HEK293 (cell line): ENCODE measurements around the gene GPRC5B.

ENCODE experiments used
- CTCF ChIA-PET: fragments of 350-600 bp; formaldehyde crosslinking; extraction: SDS; loops from one replicate; lab custom pipeline; 2021; ENCODE audit warnings: antibody characterized with exemption; lab: Yijun Ruan, JAX
- POLR2A ChIA-PET: fragments of 300-600 bp; formaldehyde crosslinking; extraction: SDS; loops from one replicate; lab custom pipeline; 2020; ENCODE audit warnings: antibody characterized with exemption, inconsistent platforms; lab: Yijun Ruan, JAX
- H3K27ac ChIP-seq: fragments of 200-500 bp; sonication (Bioruptor generic); 2 replicates; pipeline ENCODE4 v1.5.1; 2014; ENCODE audit warnings: low read depth, low read length, control low read depth, inconsistent platforms; ENCODE audit errors: extremely low read depth
- H3K36me3 ChIP-seq, 2 experiments: fragments of 200-500 bp in 1 of 2; sonication (Bioruptor generic) in 1 of 2; 1 replicate in 1 of 2; 2 replicates in 1 of 2; pipeline ENCODE4 v1.5.1; 2014 to 2017; ENCODE audit warnings: inconsistent platforms in 2 of 2, low read length in 2 of 2; ENCODE audit not compliant: control insufficient read depth in 2 of 2, insufficient read depth in 1 of 2
- H3K4me1 ChIP-seq: fragments of 200-500 bp; sonication (Bioruptor generic); 2 replicates; pipeline ENCODE4 v1.5.1; 2014; ENCODE audit warnings: mild to moderate bottlenecking, low read length, inconsistent platforms; ENCODE audit not compliant: control insufficient read depth, insufficient read depth
- H3K4me3 ChIP-seq: 2 replicates; pipeline ENCODE4 v1.5.1; 2011; ENCODE audit warnings: low read depth, mild to moderate bottlenecking, control low read depth, low read length, moderate library complexity
- H3K9me3 ChIP-seq: fragments of 200-500 bp; sonication (Bioruptor generic); 2 replicates; pipeline ENCODE4 v1.5.1; 2014; ENCODE audit warnings: low read depth, low read length, inconsistent platforms; ENCODE audit not compliant: control insufficient read depth, insufficient read depth
- CTCF ChIP-seq: fragments of 450-650 bp; formaldehyde crosslinking; IDR thresholded peaks from 2 replicates; pipeline ENCODE4 v1.5.1; 2016; ENCODE audit warnings: missing biosample characterization, missing genetic modification characterization
- GLI4 ChIP-seq: fragments of 450-650 bp; formaldehyde crosslinking; IDR thresholded peaks from 2 replicates; pipeline ENCODE4 v1.5.1; 2016; ENCODE audit warnings: missing biosample characterization, missing genetic modification characterization
- PRDM1 ChIP-seq: fragments of 450-650 bp; formaldehyde crosslinking; IDR thresholded peaks from 2 replicates; pipeline ENCODE4; 2016; ENCODE audit warnings: missing biosample characterization, missing genetic modification characterization
- REST ChIP-seq: fragments of 450-650 bp; formaldehyde crosslinking; IDR thresholded peaks from 2 replicates; pipeline ENCODE4 v1.5.1; 2016; ENCODE audit warnings: missing biosample characterization, missing genetic modification characterization
- SCRT2 ChIP-seq: fragments of 450-650 bp; formaldehyde crosslinking; IDR thresholded peaks from 2 replicates; pipeline ENCODE4 v1.5.1; 2016; ENCODE audit warnings: missing biosample characterization, missing genetic modification characterization
- TCF7L2 ChIP-seq: IDR thresholded peaks from 2 replicates; pipeline ENCODE4 v1.6.1; 2011; ENCODE audit warnings: low read depth, mild to moderate bottlenecking, inconsistent platforms, low read length, moderate library complexity, borderline replicate concordance
- ZBTB17 ChIP-seq: fragments of 450-650 bp; formaldehyde crosslinking; IDR thresholded peaks from 2 replicates; pipeline ENCODE4 v1.5.1; 2016; ENCODE audit warnings: missing biosample characterization, missing genetic modification characterization
- ZFP41 ChIP-seq: fragments of 450-650 bp; formaldehyde crosslinking; IDR thresholded peaks from 2 replicates; pipeline ENCODE4 v1.5.1; 2016; ENCODE audit warnings: missing biosample characterization, missing genetic modification characterization, borderline replicate concordance
- ZNF184 ChIP-seq: fragments of 450-650 bp; IDR thresholded peaks from 2 replicates; pipeline ENCODE4 v1.5.1; 2018; ENCODE audit warnings: missing biosample characterization, mild to moderate bottlenecking, missing genetic modification characterization
- ZNF274 ChIP-seq, 2 experiments: fragments of 200-500 bp in 1 of 2; fragments of 450-650 bp in 1 of 2; sonication (Bioruptor generic) in 1 of 2; formaldehyde crosslinking in 1 of 2; IDR thresholded peaks; 2 replicates each; pipeline versions ENCODE4 v1.5.1 to v1.6.1; 2014 to 2016; ENCODE audit warnings: borderline replicate concordance in 1 of 2, inconsistent platforms in 1 of 2, low read length in 1 of 2, missing biosample characterization in 1 of 2, missing genetic modification characterization in 1 of 2
- ZNF37A ChIP-seq: fragments of 450-650 bp; IDR thresholded peaks from 2 replicates; pipeline ENCODE4 v1.5.1; 2018; ENCODE audit warnings: missing biosample characterization, missing genetic modification characterization
- ZNF529 ChIP-seq: fragments of 450-650 bp; formaldehyde crosslinking; IDR thresholded peaks from 2 replicates; pipeline ENCODE4 v1.5.1; 2017; ENCODE audit warnings: missing genetic modification characterization, missing biosample characterization; ENCODE audit not compliant: insufficient replicate concordance
- ZNF530 ChIP-seq: fragments of 450-650 bp; formaldehyde crosslinking; IDR thresholded peaks from 2 replicates; pipeline ENCODE4 v1.5.1; 2016; ENCODE audit warnings: low read depth, missing biosample characterization, missing genetic modification characterization
- ZNF544 ChIP-seq: fragments of 450-650 bp; formaldehyde crosslinking; IDR thresholded peaks from 2 replicates; pipeline ENCODE4 v1.5.0; 2017; ENCODE audit warnings: missing biosample characterization, missing genetic modification characterization
- ZNF596 ChIP-seq: fragments of 450-650 bp; IDR thresholded peaks from 2 replicates; pipeline ENCODE4 v1.5.0; 2018; ENCODE audit warnings: missing biosample characterization, mild to moderate bottlenecking, missing genetic modification characterization, moderate library complexity
- ZNF621 ChIP-seq: fragments of 450-650 bp; formaldehyde crosslinking; IDR thresholded peaks from 2 replicates; pipeline ENCODE4 v1.5.1; 2017; ENCODE audit warnings: missing biosample characterization, missing genetic modification characterization
- ZNF629 ChIP-seq: fragments of 450-650 bp; formaldehyde crosslinking; IDR thresholded peaks from 2 replicates; pipeline ENCODE4 v1.5.1; 2017; ENCODE audit warnings: missing biosample characterization, missing genetic modification characterization
- ZNF654 ChIP-seq: fragments of 450-650 bp; formaldehyde crosslinking; IDR thresholded peaks from 2 replicates; pipeline ENCODE4 v1.5.1; 2016; ENCODE audit warnings: low read depth, missing biosample characterization, missing genetic modification characterization
- ZNF664 ChIP-seq: fragments of 450-650 bp; formaldehyde crosslinking; IDR thresholded peaks from 2 replicates; pipeline ENCODE4 v1.5.1; 2016; ENCODE audit warnings: missing biosample characterization, missing genetic modification characterization
- ZNF768 ChIP-seq: fragments of 450-650 bp; formaldehyde crosslinking; IDR thresholded peaks from 2 replicates; pipeline ENCODE4 v1.5.1; 2018; ENCODE audit warnings: missing biosample characterization, mild to moderate bottlenecking, missing genetic modification characterization

The GPRC5B gene

GRCh38 chr16:19899605-19899955 lies 14.9 kb upstream of the GPRC5B start (continued):
- no peak for TF ChIP-seq REST (tag by site-specific recombination)
- no peak for TF ChIP-seq ZNF37A (tag by site-specific recombination)
- TF ChIP-seq TCF7L2, result no peak
- no peak for TF ChIP-seq ZNF530 (tag by site-specific recombination)
- TF ChIP-seq ZNF184 (tag by site-specific recombination), result no peak
- no peak for TF ChIP-seq PRDM1 (tag by site-specific recombination)
- TF ChIP-seq ZFP41 (tag by site-specific recombination), result no peak
- TF ChIP-seq ZNF629 (tag by site-specific recombination), result no peak
- TF ChIP-seq SCRT2 (tag by site-specific recombination), result no peak

- CTCF ChIA-PET, result interaction anchor here (0.6 to 6.0 kb wide), 22 partner anchors 8 to 834 kb away, joined by 3 to 46 read pairs (median 4); no protein-coding TSS in a partner anchor
- peak; percentile 40; the same call in 1 of the 2 replicates for TF ChIP-seq ZBTB17
- TF ChIP-seq ZNF596, result no peak
- TF ChIP-seq ZNF768 (tag by site-specific recombination), result 0 out of 2 replicates have a peak, but pooled peaks have one; percentile 18
- no peak for TF ChIP-seq ZNF544 (tag by site-specific recombination)
- TF ChIP-seq ZNF654 (tag by site-specific recombination), result peak; percentile 71
- peak; percentile 34 for TF ChIP-seq CTCF (tag by site-specific recombination)
- no peak for TF ChIP-seq ZNF621
- TF ChIP-seq ZNF274 (IDR thresholded peaks at IDR 0.05; ENCODE audit: low read length), result no peak
- TF ChIP-seq ZNF274 (tag by site-specific recombination; IDR thresholded peaks at IDR 0.05; ENCODE audit: borderline replicate concordance), result no peak
- peak; percentile 79; the same call in 1 of the 2 replicates for TF ChIP-seq ZNF664 (tag by site-specific recombination)
- no peak for TF ChIP-seq GLI4 (tag by site-specific recombination)
- TF ChIP-seq ZNF529, result no peak
- H3K27ac ChIP-seq, result no peak overlapping the region
- H3K36me3 ChIP-seq, result no peaks in the 10 kb centered on the region
- H3K4me3 ChIP-seq, result no peak overlapping the region
- H3K4me1 ChIP-seq, result no peaks in the 10 kb centered on the region
- no peaks in the 10 kb centered on the region for H3K9me3 ChIP-seq
- POLR2A ChIA-PET, result interaction anchor here (0.6 kb wide), 1 partner anchor 799 kb away, joined by 3 read pairs; the partner anchor contains the start of gene ACSM1
Observed at GRCh38 chr16:19898924-19899604, 14.4 kb upstream of the GPRC5B start.
